Activated CD8-positive, alpha-beta memory T cell treated with anti-CD3 and anti-CD28 coated beads, Interleukin-2, amount 50 U/mL, for 4 hours (primary cell): ENCODE results near the gene TMSB4X.
"Not testable (repeated sequence)": the region's sequence is repeated elsewhere in the genome, so short reads cannot be mapped to it uniquely, and the experiment has no call there.

Experiments
- DNase-seq: peaks from one replicate; pipeline ENCODE4 v3.0.0-alpha.2; 2020

The TMSB4X gene

GRCh38 chrX:12974796-12975669 is at the start of gene TMSB4X:
TSS of gene TMSB4X (plus strand) at chrX:12975110.
- peak; percentile 83 for DNase-seq

DNA sequence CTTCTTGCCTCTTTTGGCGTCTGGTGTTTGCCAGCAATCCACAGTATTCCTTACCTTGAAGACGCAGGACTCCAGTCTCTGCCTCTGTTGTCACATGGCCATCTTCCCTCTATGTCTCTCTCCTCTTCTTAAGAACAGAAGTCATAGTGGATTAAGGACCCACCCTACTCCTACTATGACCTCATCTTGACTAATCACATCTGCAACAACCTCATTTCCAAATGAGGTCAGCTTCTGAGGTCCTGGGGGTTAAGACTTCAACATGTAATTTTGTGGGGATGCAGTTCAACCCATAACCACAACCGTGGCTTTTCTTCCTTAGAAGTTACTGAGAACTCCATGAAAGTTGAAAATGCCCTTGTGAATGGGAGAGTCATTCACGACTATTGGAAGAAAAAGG is 45.2 kb upstream of the TMSB4X start:
- no peak for DNase-seq

GRCh38 chrX:12930150-12930549 is 44.8 kb upstream of the TMSB4X start:
- DNase-seq = no peak

DNA sequence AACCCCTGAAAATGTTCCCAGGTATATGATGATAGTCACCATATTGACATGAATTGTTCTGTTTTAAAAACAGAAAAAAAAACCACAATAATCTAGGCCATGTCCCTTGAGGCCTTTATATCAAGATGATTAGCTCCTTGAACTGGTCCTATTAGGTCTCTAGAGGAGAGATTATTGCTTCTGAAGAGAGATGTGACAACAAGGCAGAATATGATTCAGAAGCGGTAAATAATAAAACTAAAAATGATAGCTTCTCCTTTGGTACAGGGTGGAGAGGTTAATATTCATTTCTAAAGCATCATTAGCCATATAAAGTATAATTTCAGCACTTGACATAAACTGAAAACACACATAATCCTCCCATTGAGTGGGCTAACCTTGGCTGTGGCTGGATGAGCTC is 42.7 kb upstream of the TMSB4X start:
- no peak for DNase-seq

DNA sequence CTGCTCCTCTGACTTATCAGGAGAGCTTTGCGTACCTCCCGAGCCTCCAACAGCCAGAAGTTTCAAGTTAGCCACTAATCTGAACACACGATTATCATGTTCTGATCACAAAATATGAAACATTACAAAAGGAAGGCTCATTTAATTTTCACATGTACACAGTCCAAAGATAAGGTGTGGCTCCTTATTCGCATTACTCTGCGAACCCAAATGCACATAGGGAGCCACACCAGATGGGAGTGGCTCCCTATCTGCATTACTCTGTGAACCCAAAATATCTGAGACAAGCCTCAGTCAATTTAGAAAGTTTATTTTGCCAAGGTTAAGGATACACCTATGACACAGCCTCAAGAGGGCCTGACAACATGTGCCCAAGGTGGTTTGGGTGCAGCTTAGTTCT is 40.1 kb upstream of the TMSB4X start:
- DNase-seq = no peak

GRCh38 chrX:12936947-12937346 is 38.0 kb upstream of the TMSB4X start:
- no peak for DNase-seq

GRCh38 chrX:12940471-12940870 is 34.4 kb upstream of the TMSB4X start:
- DNase-seq = not testable (repeated sequence)

- DNase-seq = not testable (repeated sequence)
Measured at GRCh38 chrX:12943592-12943991, 31.3 kb upstream of the TMSB4X start.

DNA sequence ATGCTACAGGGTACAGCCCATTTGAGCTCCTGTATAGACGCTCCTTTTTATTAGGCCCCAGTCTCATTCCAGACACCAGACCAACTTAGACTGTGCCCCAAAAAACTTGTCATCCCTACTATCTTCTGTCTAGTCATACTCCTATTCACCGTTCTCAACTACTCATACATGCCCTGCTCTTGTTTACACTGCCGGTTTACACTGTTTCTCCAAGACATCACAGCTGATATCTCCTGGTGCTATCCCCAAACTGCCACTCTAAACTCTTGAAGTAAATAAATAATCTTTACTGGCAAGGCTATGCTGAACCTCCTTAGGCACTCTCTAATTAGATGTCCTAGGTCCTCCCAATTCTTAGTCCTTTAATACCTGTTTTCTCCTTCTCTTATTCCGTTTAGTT is 30.5 kb upstream of the TMSB4X start:
- DNase-seq = not testable (repeated sequence)

- no peak for DNase-seq
Measured at GRCh38 chrX:12945494-12945893, 29.4 kb upstream of the TMSB4X start.

DNA sequence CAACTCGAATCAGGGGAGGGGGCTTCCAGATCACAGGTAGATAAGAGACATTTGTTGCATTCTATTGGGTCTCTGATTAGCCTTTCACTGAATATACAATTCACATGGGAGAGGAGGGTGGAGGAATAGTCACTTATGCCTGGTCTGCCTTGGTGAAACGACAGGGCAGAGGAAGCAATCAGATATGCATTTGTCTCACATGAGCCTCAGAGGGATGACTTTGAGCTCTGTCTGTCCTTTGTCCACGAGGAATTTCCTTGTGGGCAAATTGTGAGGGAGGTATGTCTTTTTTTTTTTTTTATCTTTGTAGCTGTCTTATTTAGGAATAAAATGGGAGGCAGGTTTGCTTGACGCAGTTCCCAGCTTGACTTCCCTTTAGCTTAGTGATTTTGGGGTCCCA is 28.5 kb upstream of the TMSB4X start:
- no peak for DNase-seq

- peak; percentile 76 for DNase-seq
Measured at GRCh38 chrX:12946838-12947544, 27.9 kb upstream of the TMSB4X start.

DNA sequence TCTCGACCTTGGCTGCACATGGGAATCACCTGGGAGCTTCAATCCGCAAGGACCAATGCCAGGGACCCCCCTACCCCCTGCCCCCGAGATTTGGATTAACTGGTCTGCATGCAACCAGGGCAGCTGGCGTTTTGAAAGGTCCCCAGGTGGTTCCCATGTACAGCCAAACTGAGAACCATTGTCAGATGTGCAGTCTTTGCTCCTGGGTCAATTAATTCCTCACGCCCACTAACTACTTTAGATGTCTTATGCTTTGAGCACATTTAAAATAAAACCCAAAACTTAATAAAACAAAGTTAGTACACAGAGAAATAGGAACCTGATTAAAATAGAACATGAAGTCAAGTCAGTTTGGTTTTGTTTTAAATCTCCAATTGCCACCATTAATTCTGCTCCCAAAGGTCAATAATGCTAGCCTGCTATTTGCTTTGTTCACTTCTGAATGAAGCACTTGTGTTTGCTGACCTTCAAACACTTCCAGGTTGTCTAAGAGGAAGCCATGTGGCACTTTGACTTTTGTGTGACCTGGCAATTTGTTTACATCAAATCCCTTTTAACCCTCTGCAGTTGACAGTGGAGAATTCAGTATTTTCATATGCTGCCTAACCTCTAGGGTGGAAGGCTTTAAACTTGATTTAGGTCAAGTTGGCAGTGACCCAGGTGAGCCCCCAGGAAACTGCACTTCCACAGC is 27.2 kb upstream of the TMSB4X start:
- no peak for DNase-seq

DNA sequence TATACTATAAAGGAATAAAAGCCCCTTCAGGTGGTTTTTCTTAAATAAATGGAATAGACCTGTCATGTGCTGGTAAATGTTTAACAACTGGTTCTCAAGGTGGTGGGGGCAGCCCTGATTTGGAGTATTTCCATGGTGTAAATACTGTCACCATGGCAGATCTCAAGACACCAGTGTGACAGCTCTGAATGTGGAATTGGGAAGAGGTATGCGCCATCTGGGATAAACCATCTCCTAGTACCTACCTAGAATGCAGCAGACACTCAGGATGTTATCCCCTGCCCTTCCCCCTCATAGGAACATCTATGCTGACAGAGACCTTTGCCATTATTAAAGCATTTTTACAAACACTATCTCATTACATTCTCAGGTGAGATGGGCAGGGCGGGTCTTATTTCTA is 26.4 kb upstream of the TMSB4X start:
- no peak for DNase-seq

GRCh38 chrX:12949205-12949926 is 25.5 kb upstream of the TMSB4X start:
- DNase-seq = no peak

- peak; percentile 86 for DNase-seq
Measured at GRCh38 chrX:12949927-12950656, 24.8 kb upstream of the TMSB4X start.

GRCh38 chrX:12950851-12951594 is 23.9 kb upstream of the TMSB4X start:
- peak; percentile 68 for DNase-seq

DNA sequence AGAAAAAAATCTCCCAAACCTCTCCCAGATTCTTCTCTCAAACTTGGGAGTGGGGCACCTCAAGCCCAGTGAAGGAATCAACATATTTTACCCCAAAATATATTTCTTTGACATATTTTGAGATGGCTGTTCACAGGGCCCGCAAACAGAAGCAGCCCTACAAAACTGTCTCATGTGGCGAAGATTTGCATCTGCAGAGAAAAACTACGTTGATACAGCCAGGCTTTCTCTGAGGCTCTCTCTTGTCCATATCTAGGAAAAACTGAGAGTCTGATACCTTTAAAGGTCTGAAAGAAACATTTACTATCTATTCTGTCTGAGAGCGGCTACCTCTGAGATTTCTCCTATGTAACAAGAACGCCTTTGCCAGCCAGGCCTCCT is 23.3 kb upstream of the TMSB4X start:
- no peak for DNase-seq

DNA sequence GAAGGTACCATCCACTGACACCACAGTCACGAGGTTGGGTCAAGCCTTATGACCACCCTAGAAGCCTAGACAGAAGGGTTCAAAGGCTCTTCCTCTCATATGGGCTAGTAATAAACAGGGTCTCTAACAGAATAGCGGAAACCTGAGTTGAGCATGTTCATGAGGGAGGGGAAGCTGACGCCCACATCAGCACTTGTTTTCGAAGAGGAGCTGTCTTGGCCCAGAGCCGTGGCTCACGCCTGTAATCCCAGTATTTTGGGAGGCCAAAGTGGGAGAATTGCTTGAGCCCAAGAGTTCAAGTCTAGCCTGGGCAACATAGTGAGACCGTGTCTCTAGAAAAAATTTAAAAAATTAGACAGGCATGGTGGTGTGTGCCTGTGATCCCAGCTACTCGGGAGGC is 21.5 kb upstream of the TMSB4X start:
- no peak for DNase-seq

DNA sequence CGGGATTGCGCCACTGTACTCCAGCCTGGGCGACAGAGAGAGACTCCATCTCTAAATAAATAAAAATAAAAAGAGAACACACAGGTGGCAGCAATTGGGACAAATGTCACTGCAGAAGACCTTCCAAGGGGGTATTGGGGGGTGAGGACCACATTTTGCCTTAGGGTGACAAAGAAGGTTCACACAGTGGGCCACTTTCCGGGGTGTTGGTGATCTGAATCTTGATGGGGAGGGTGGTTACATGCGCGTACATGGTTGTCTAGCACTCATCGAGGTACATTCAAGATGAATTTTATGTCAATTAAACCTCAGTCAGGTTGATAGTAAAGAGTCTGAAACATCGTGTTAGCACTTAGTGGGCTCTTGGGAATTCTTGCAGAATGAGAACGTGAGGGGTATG is 20.5 kb upstream of the TMSB4X start:
- DNase-seq = no peak

- no peak for DNase-seq
Measured at GRCh38 chrX:12954981-12955380, 19.9 kb upstream of the TMSB4X start.
